B cell (primary cell): ENCODE measurements around the gene ZNF182.

Experiments
- CTCF ChIP-seq: fragments of 200-600 bp; IDR thresholded peaks from one replicate; pipeline ENCODE4 v1.8.0; 2022; ENCODE audit warnings: antibody characterized with exemption, mild to moderate bottlenecking
- EZH2 ChIP-seq: IDR thresholded peaks from 2 replicates; pipeline ENCODE4 v1.6.1; 2012; ENCODE audit warnings: borderline replicate concordance, low read depth, mild to moderate bottlenecking, moderate library complexity, low read length; ENCODE audit not compliant: insufficient read depth, poor library complexity, severe bottlenecking

GRCh38 chrX:48030237-48030636 is 26.4 kb upstream of the ZNF182 start:
- TF ChIP-seq CTCF (no peak), EZH2 (no peak)
